ENCODE data around the gene MKNK1.
A peak's percentile ranks its signal among the peaks of the same experiment; 100 is the strongest.

The MKNK1 gene

DNA sequence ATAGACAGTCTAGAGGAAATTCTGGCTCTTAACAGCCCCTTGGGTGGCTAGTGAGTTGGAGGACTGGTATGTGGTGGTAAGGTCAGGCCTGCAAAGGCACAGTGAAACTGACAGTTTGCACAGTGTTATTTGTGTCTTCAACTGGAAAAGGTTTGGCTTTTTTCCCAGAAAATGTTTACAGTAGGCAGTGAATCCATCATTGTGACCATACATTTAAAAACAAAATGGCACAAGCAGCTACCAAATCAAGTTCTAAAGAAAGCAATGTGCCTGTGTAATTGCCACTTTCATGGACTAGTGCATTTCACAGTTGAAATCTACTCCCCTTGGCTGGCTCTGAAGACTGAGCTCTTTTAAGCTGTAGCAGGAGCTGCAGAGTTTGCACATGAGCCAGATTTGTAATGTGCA is 39.3 kb upstream of the MKNK1 start:
- no peak overlapping the region for H3K27ac ChIP-seq (replicated peaks)
- TF ChIP-seq CTCF (IDR thresholded peaks at IDR 0.05; ENCODE audit: insufficient read depth, low read length) = no peak
- DNase-seq (ENCODE audit: low read depth in 1 of 2, low spot score in 1 of 2) = no peak
- no peaks in the 10 kb centered on the region for H3K27me3 ChIP-seq (ENCODE audit: insufficient read depth, poor library complexity, severe bottlenecking)
- no peak overlapping the region for H3K4me3 ChIP-seq (replicated peaks; ENCODE audit: insufficient read depth, low read length)

- no peak overlapping the region for H3K27ac ChIP-seq (replicated peaks)
- DNase-seq (ENCODE audit: low read depth in 1 of 2, low spot score in 1 of 2) = no peak
- H3K4me3 ChIP-seq (replicated peaks; ENCODE audit: insufficient read depth, low read length) = no peak overlapping the region
- no peak for TF ChIP-seq POLR2AphosphoS5 (IDR thresholded peaks at IDR 0.05; ENCODE audit: low read depth)
- TF ChIP-seq SPI1 (IDR thresholded peaks at IDR 0.05; ENCODE audit: borderline replicate concordance, low read depth) = 0 out of 2 replicates have a peak, but pooled peaks have one; percentile 7
- H3K27me3 ChIP-seq (ENCODE audit: insufficient read depth, poor library complexity, severe bottlenecking) = no peaks in the 10 kb centered on the region
Observed at GRCh38 chr1:46642115-46642680, 38.1 kb upstream of the MKNK1 start.

DNA sequence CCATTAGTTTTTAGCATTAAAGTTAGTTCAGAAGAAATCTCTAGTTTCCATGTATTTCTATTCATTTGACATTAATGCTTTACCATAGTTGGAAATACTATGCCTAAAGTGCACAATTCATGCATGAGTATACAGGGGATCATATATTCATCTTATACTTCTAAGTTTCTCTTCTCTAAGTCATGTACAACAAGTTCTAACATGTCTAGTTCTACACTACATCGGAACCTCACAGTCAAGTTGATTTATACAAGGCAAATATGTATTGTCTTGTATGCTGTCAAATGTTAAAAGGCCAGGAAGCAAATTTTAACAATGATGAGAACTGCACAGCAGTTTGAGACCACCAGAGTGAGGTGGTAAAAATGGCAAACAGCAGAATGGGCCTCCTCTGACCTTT is 35.5 kb upstream of the MKNK1 start:
- Histone ChIP-seq H3K27ac (replicated peaks) (no peak overlapping the region), H3K4me3 (replicated peaks; ENCODE audit: insufficient read depth, low read length) (no peak overlapping the region), H3K27me3 (ENCODE audit: insufficient read depth, poor library complexity, severe bottlenecking) (no peaks in the 10 kb centered on the region)
- TF ChIP-seq SPI1 (IDR thresholded peaks at IDR 0.05; ENCODE audit: borderline replicate concordance, low read depth) (no peak), CTCF (IDR thresholded peaks at IDR 0.05; ENCODE audit: insufficient read depth, low read length) (no peak), POLR2AphosphoS5 (IDR thresholded peaks at IDR 0.05; ENCODE audit: low read depth) (no peak), REST (IDR thresholded peaks at IDR 0.05; ENCODE audit: insufficient replicate concordance, low read depth) (no peak), GABPA (IDR thresholded peaks at IDR 0.05; ENCODE audit: low read depth) (no peak)
- no peak for DNase-seq (ENCODE audit: low read depth in 1 of 2, low spot score in 1 of 2)

DNA sequence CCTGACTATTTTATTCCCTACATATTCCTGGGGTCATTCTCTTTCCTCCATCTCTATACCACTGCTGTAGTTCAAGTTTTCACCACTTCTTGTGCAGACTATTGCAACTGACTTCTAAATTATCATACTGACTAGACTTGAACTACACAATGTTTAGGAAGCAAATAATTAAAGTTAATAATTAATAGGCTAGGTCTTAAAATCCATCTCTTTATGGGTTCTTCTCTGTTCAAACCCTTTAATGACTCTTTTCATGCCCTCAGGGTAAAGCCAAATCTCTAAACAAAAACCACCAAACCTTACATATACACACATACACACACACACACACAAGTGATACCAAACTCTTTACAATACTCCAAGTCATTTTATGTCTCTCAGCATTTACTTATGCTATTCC is 34.9 kb upstream of the MKNK1 start:
- Histone ChIP-seq H3K27ac (replicated peaks) (no peak overlapping the region), H3K4me3 (replicated peaks; ENCODE audit: insufficient read depth, low read length) (no peak overlapping the region), H3K27me3 (ENCODE audit: insufficient read depth, poor library complexity, severe bottlenecking) (no peaks in the 10 kb centered on the region)
- no peak for DNase-seq (ENCODE audit: low read depth in 1 of 2, low spot score in 1 of 2)
- TF ChIP-seq CTCF (IDR thresholded peaks at IDR 0.05; ENCODE audit: insufficient read depth, low read length) = no peak
- no peak for TF ChIP-seq POLR2AphosphoS5 (IDR thresholded peaks at IDR 0.05; ENCODE audit: low read depth)
- no peak for TF ChIP-seq GABPA (IDR thresholded peaks at IDR 0.05; ENCODE audit: low read depth)
- no peak for TF ChIP-seq SPI1 (IDR thresholded peaks at IDR 0.05; ENCODE audit: borderline replicate concordance, low read depth)
- no peak for TF ChIP-seq REST (IDR thresholded peaks at IDR 0.05; ENCODE audit: insufficient replicate concordance, low read depth)

Data from HL-60 (cell line).